HepG2 (cell line): ENCODE measurements around the gene CYP2A13.
"Not testable (repeated sequence)": the region's sequence is repeated elsewhere in the genome, so short reads cannot be mapped to it uniquely, and the experiment has no call there.

Experiments used
- CBFB ChIP-seq: sonication (generic); formaldehyde crosslinking; IDR thresholded peaks from 2 replicates; pipeline ENCODE4 v1.4.0; 2020; ENCODE audit warnings: missing genetic modification reagents
- YY1 ChIP-seq: IDR thresholded peaks from 2 replicates; pipeline ENCODE4 v1.6.1; 2011; ENCODE audit warnings: low read length, low read depth, moderate library complexity, mild to moderate bottlenecking; ENCODE audit not compliant: insufficient read depth, insufficient replicate concordance

DNA sequence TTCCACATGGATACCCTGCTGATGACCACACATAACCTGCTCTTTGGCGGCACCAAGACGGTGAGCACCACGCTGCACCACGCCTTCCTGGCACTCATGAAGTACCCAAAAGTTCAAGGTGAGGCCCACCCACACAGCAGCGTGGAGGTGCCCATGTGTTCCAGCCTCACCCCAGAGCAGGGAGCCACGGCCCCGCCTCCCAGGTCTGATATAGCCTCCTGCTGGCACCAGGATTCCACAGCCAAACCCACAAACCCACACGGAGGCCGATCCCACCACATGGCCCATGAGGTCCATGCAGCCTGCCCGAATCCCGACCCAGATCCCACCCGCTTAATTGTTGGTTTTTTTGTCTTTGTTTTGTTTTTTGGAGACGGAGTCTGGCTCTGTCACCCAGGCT is 34.6 kb downstream of the CYP2A13 start:
- TF ChIP-seq CBFB (CRISPR knock-in tag); YY1: not testable (repeated sequence)
